Neural progenitor cell (in vitro differentiated cells): ENCODE measurements around the gene MAN1A1. TPM values are rescaled to one million over a fixed set of nuclear protein-coding genes. Genes with fewer than 3 reads are reported as not detected.

Experiments
- DNase-seq: peaks from one replicate; pipeline ENCODE4 v3.0.0-alpha.2; 2016; ENCODE audit warnings: low spot score
- H2AFZ ChIP-seq: fragments of 200-600 bp; sonication (generic); replicated peaks from 2 replicates; pipeline ENCODE4 v1.6.1; 2016; ENCODE audit warnings: antibody characterized with exemption
- H3F3A ChIP-seq: fragments of 200-600 bp; sonication (generic); 2 replicates; pipeline ENCODE4 v1.6.1; 2016; ENCODE audit warnings: antibody characterized with exemption, low read depth
- H3K27ac ChIP-seq: fragments of 200-600 bp; sonication (generic); 2 replicates; pipeline ENCODE4 v1.5.1; 2016; ENCODE audit warnings: mild to moderate bottlenecking
- H3K27me3 ChIP-seq: fragments of 200-600 bp; sonication (generic); 2 replicates; pipeline ENCODE4 v1.6.1; 2016; ENCODE audit warnings: mild to moderate bottlenecking, moderate library complexity
- H3K36me3 ChIP-seq: fragments of 200-600 bp; sonication (generic); 2 replicates; pipeline ENCODE4 v1.5.1; 2016
- H3K4me1 ChIP-seq: fragments of 200-600 bp; sonication (generic); 2 replicates; pipeline ENCODE4 v1.6.1; 2016; ENCODE audit warnings: mixed run types
- H3K4me2 ChIP-seq: fragments of 200-600 bp; sonication (generic); 2 replicates; pipeline ENCODE4 v1.6.1; 2016
- H3K4me3 ChIP-seq: fragments of 200-600 bp; sonication (generic); 2 replicates; pipeline ENCODE4 v1.5.1; 2016
- H3K79me2 ChIP-seq: fragments of 200-600 bp; sonication (generic); 2 replicates; pipeline ENCODE4 v1.6.1; 2016; ENCODE audit warnings: low read depth
- H3K9ac ChIP-seq: fragments of 200-600 bp; sonication (generic); 2 replicates; pipeline ENCODE4 v1.6.1; 2016
- H3K9me3 ChIP-seq: fragments of 200-600 bp; sonication (generic); 2 replicates; pipeline ENCODE4 v1.5.1; 2016; ENCODE audit warnings: low read depth
- H4K20me1 ChIP-seq: fragments of 200-600 bp; sonication (generic); 2 replicates; pipeline ENCODE4 v1.6.1; 2016; ENCODE audit warnings: low read depth
- H3K27ac Mint-ChIP-seq: 3 replicates; pipeline ENCODE4 v1.8.0; 2021; ENCODE audit warnings: mixed read lengths
- H3K27me3 Mint-ChIP-seq: 2 replicates; pipeline ENCODE4 v1.8.0; 2022; ENCODE audit warnings: low read depth, mild to moderate bottlenecking, inconsistent platforms, moderate library complexity, mixed read lengths; ENCODE audit not compliant: insufficient read depth
- H3K36me3 Mint-ChIP-seq: 3 replicates; pipeline ENCODE4 v1.8.0; 2021; ENCODE audit warnings: mixed read lengths
- H3K4me1 Mint-ChIP-seq: 3 replicates; pipeline ENCODE4 v1.8.0; 2021; ENCODE audit warnings: mixed read lengths
- H3K4me3 Mint-ChIP-seq: 3 replicates; pipeline ENCODE4 v1.8.0; 2021; ENCODE audit warnings: mild to moderate bottlenecking, moderate library complexity, mixed read lengths
- H3K9me3 Mint-ChIP-seq: 3 replicates; pipeline ENCODE4 v1.8.0; 2020; ENCODE audit warnings: mixed read lengths
- EZH2 ChIP-seq: fragments of 200-600 bp; sonication (generic); IDR thresholded peaks from 2 replicates; pipeline ENCODE4 v1.6.1; 2017; ENCODE audit warnings: antibody characterized with exemption, mild to moderate bottlenecking, moderate library complexity
- EZH2phosphoT487 ChIP-seq: fragments of 200-600 bp; sonication (generic); IDR thresholded peaks from 2 replicates; pipeline ENCODE4 v1.6.1; 2017; ENCODE audit warnings: antibody characterized with exemption
- total RNA-seq: library from RNA; depleted of rRNA; stranded (reverse); fragments of >200 nt; gene quantifications from 2 replicates; pipeline ENCODE4 v1.2.3, GENCODE V29; 2015; ENCODE audit warnings: low replicate concordance
- TF ChIP-seq, protein P1 (sequence below): fragments of 200-600 bp; sonication (generic); IDR thresholded peaks from 2 replicates; pipeline ENCODE4 v1.5.1; 2017; ENCODE audit warnings: antibody characterized with exemption, mild to moderate bottlenecking

Gene MAN1A1
- total RNA-seq, 1 donor from 2014 or later: 5.2 TPM

DNA sequence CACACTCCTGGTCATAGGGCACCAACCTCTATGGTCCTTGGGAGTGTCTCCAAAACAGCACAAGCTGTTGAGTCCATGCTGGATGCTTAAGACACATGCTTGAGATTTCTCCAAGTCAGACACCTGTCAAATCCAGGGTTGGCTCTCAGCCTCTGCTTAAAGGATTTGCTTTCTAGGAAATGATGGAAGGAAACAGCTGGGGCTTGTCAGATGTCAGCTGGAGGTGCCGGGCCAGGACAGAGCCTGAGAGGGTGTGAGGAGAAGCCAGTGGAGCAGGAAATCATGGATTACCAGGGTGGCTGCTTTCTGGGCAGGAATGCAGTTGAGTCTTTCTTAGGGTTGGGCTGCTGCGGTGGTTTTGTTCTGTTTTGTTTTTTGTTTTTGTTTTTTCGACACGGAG is 188.1 kb downstream of the MAN1A1 start:
- H3K36me3 ChIP-seq: no peaks in the 10 kb centered on the region
- no peaks in the 10 kb centered on the region for H3K9me3 ChIP-seq
- H3K27ac ChIP-seq: no peak overlapping the region
- no peak overlapping the region for H3K27ac Mint-ChIP-seq
- H3K4me3 ChIP-seq: no peak overlapping the region
- no peaks in the 10 kb centered on the region for H3K4me1 ChIP-seq
- H3K27me3 Mint-ChIP-seq: peaks cover 4% of the 10 kb centered on the region
- no peaks in the 10 kb centered on the region for H3K36me3 Mint-ChIP-seq
- H3K9me3 Mint-ChIP-seq: no peaks in the 10 kb centered on the region
- H3K4me3 Mint-ChIP-seq: no peak overlapping the region
- DNase-seq: no peak
- H3K4me1 Mint-ChIP-seq: no peaks in the 10 kb centered on the region
- no peak overlapping the region for H3K9ac ChIP-seq
- H3K4me2 ChIP-seq: no peak overlapping the region
- H4K20me1 ChIP-seq: no peaks in the 10 kb centered on the region
- TF ChIP-seq, protein P1, sequence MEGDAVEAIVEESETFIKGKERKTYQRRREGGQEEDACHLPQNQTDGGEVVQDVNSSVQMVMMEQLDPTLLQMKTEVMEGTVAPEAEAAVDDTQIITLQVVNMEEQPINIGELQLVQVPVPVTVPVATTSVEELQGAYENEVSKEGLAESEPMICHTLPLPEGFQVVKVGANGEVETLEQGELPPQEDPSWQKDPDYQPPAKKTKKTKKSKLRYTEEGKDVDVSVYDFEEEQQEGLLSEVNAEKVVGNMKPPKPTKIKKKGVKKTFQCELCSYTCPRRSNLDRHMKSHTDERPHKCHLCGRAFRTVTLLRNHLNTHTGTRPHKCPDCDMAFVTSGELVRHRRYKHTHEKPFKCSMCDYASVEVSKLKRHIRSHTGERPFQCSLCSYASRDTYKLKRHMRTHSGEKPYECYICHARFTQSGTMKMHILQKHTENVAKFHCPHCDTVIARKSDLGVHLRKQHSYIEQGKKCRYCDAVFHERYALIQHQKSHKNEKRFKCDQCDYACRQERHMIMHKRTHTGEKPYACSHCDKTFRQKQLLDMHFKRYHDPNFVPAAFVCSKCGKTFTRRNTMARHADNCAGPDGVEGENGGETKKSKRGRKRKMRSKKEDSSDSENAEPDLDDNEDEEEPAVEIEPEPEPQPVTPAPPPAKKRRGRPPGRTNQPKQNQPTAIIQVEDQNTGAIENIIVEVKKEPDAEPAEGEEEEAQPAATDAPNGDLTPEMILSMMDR: no peak
- TF ChIP-seq EZH2 (no peak), EZH2phosphoT487 (no peak)
- no peaks in the 10 kb centered on the region for H3K79me2 ChIP-seq
- no peaks in the 10 kb centered on the region for H3K27me3 ChIP-seq
- no peaks in the 10 kb centered on the region for H3F3A ChIP-seq
- no peak overlapping the region for H2AFZ ChIP-seq

DNA sequence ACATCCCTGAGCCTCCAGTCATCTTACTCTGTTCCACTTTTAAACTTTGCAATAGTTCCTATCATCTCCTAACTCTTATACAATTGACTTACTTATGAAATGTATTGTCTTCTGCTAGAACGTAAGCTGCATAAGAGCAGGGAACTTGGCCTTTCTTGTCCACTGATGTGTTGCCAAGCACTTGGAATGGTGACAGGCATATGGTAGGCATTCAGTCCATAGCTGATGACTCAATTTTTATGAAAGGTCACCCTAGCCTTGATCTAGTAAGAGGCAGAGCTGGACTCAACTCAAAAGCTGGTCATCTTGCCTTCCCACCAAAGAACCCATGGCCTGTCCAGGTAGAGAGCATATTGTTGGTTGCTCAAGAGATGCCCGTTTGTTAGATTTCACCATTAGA is 188.7 kb downstream of the MAN1A1 start:
- Mint-ChIP-seq H3K4me1 (no peaks in the 10 kb centered on the region), H3K36me3 (no peaks in the 10 kb centered on the region), H3K9me3 (no peaks in the 10 kb centered on the region), H3K27ac (no peak overlapping the region), H3K4me3 (no peak overlapping the region), H3K27me3 (peaks cover 4% of the 10 kb centered on the region)
- H3K9me3 ChIP-seq: no peaks in the 10 kb centered on the region
- H3K9ac ChIP-seq: no peak overlapping the region
- no peaks in the 10 kb centered on the region for H4K20me1 ChIP-seq
- no peak overlapping the region for H3K4me3 ChIP-seq
- DNase-seq: no peak
- no peaks in the 10 kb centered on the region for H3K79me2 ChIP-seq
- TF ChIP-seq EZH2phosphoT487 (no peak), EZH2 (no peak)
- TF ChIP-seq, protein P1: no peak
- H3K36me3 ChIP-seq: no peaks in the 10 kb centered on the region
- no peak overlapping the region for H3K4me2 ChIP-seq
- H3F3A ChIP-seq: no peaks in the 10 kb centered on the region
- H3K27me3 ChIP-seq: no peaks in the 10 kb centered on the region
- H2AFZ ChIP-seq: no peak overlapping the region
- no peak overlapping the region for H3K27ac ChIP-seq
- no peaks in the 10 kb centered on the region for H3K4me1 ChIP-seq

DNA sequence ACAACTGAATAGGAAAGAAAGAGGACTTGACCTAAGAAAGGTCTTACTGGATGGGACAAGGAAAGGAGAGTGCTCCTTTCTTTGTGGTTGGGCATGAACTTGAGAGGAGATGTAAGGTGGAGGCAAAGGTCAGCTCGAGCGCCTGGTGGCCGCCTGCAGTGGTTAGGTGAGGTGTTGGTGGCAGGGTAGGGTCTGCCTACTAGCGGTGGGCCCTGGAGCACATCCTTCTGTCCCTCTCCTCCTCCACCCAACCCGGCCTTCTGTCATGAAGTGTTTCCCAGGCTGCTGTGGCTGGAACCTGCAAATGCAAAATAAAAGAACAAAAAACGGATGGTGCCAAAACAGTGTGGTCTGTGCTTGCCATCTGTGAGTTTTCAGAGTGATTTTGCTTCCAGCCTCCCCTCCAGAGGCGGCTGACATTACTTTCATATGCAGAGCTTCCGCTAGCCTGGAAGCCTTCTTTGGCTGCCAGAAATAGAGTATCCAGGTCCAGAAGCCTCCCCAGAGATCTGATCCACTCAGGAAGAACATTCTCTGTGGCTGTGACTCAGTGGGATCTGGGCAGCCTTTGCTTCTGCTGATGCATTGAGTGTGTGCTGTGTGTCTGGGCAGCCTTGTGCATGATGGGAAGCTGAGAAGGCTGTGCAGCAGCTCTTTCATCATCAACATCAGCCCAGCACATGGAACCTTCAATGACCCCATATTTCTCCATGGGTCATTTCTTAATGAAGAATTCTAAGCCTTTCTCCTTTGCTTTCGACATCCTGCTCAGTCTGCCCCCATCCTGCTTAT is 191.3 kb downstream of the MAN1A1 start:
- no peak overlapping the region for H3K4me3 ChIP-seq
- Mint-ChIP-seq H3K4me3 (no peak overlapping the region), H3K27me3 (peaks cover 6% of the 10 kb centered on the region), H3K4me1 (no peaks in the 10 kb centered on the region), H3K27ac (no peak overlapping the region), H3K9me3 (no peaks in the 10 kb centered on the region), H3K36me3 (no peaks in the 10 kb centered on the region)
- H3K4me2 ChIP-seq: no peak overlapping the region
- no peaks in the 10 kb centered on the region for H3K27me3 ChIP-seq
- H3K36me3 ChIP-seq: no peaks in the 10 kb centered on the region
- no peak overlapping the region for H2AFZ ChIP-seq
- no peaks in the 10 kb centered on the region for H3K4me1 ChIP-seq
- DNase-seq: no peak
- no peaks in the 10 kb centered on the region for H3K79me2 ChIP-seq
- no peak overlapping the region for H3K9ac ChIP-seq
- no peaks in the 10 kb centered on the region for H3F3A ChIP-seq
- no peak for TF ChIP-seq EZH2phosphoT487
- no peak for TF ChIP-seq EZH2
- TF ChIP-seq, protein P1: no peak
- H3K27ac ChIP-seq: no peak overlapping the region
- H3K9me3 ChIP-seq: no peaks in the 10 kb centered on the region
- H4K20me1 ChIP-seq: no peaks in the 10 kb centered on the region
